Cardiac muscle cell (in vitro differentiated cells and primary cell): ENCODE results near the gene KLHL5. TPM values are rescaled to one million over a fixed set of nuclear protein-coding genes. Genes with fewer than 3 reads are reported as not detected.

Experiments used
- DNase-seq, 2 donors: peaks; one replicate each; pipeline versions ENCODE4 v3.0.0 to v3.0.0-alpha.2; 2010 to 2017; ENCODE audit warnings: low read depth in 1 of 2, low spot score in 1 of 2
- H3K27ac ChIP-seq: fragments of 200-600 bp; sonication (generic); 2 replicates; pipeline ENCODE4 v1.5.1; 2016
- H3K27me3 ChIP-seq: fragments of 200-600 bp; sonication (generic); 2 replicates; pipeline ENCODE4 v1.6.0; 2016; ENCODE audit warnings: control low read depth
- H3K36me3 ChIP-seq: fragments of 200-600 bp; sonication (generic); 2 replicates; pipeline ENCODE4 v1.5.1; 2016; ENCODE audit warnings: control low read depth
- H3K4me1 ChIP-seq: fragments of 200-600 bp; sonication (generic); 2 replicates; pipeline ENCODE4 v1.8.1; 2017; ENCODE audit warnings: low read depth, mild to moderate bottlenecking, mixed run types
- H3K4me3 ChIP-seq: fragments of 200-600 bp; sonication (generic); 2 replicates; pipeline ENCODE4 v1.5.1; 2016; ENCODE audit warnings: mild to moderate bottlenecking
- H3K9me3 ChIP-seq: fragments of 200-600 bp; sonication (generic); 2 replicates; pipeline ENCODE4 v1.5.1; 2017; ENCODE audit warnings: low read depth, mild to moderate bottlenecking, control low read depth
- CTCF ChIP-seq: IDR thresholded peaks from 2 replicates; pipeline ENCODE4 v1.5.1; 2012; ENCODE audit warnings: low read depth, mild to moderate bottlenecking, low read length
- polyA plus RNA-seq: library from polyadenylated mRNA; unstranded; fragments of >200 nt; fragmentation: Nextera tagmentation; extraction: Ambion mirVana; gene quantifications from 2 replicates; pipeline ENCODE4 v1.2.1, GENCODE V29; 2016
- total RNA-seq: library from RNA; depleted of rRNA; stranded (reverse); fragments of >200 nt; gene quantifications from 2 replicates; pipeline ENCODE4 v1.2.3, GENCODE V29; 2016

KLHL5 gene
- total and polyA plus RNA-seq, 2 experiments from 2014 or later = 20.7 to 27.7 TPM

GRCh38 chr4:39120418-39120817, 58.4 kb downstream of the KLHL5 start:
- Histone ChIP-seq H3K36me3 (no peaks in the 10 kb centered on the region), H3K9me3 (no peaks in the 10 kb centered on the region), H3K4me3 (no peak overlapping the region), H3K4me1 (no peaks in the 10 kb centered on the region), H3K27me3 (no peaks in the 10 kb centered on the region), H3K27ac (no peak overlapping the region)
- TF ChIP-seq CTCF = no peak
- no peak for DNase-seq

GRCh38 chr4:39124885-39125599, 63.0 kb downstream of the KLHL5 start:
- no peak for TF ChIP-seq CTCF
- H3K36me3 ChIP-seq = no peaks in the 10 kb centered on the region
- no peaks in the 10 kb centered on the region for H3K4me1 ChIP-seq
- DNase-seq = no peak
- no peaks in the 10 kb centered on the region for H3K9me3 ChIP-seq
- no peak overlapping the region for H3K27ac ChIP-seq
- H3K4me3 ChIP-seq = no peak overlapping the region
- no peaks in the 10 kb centered on the region for H3K27me3 ChIP-seq

- Histone ChIP-seq H3K4me3 (no peak overlapping the region), H3K4me1 (no peaks in the 10 kb centered on the region), H3K27me3 (no peaks in the 10 kb centered on the region), H3K27ac (no peak overlapping the region), H3K9me3 (no peaks in the 10 kb centered on the region), H3K36me3 (no peaks in the 10 kb centered on the region)
- TF ChIP-seq CTCF = no peak
- no peak for DNase-seq
These were observed 63.6 kb downstream of the KLHL5 start for GRCh38 chr4:39125600-39125985.

GRCh38 chr4:39126256-39127095, 64.4 kb downstream of the KLHL5 start:
- DNase-seq = no peak
- H3K36me3 ChIP-seq = no peaks in the 10 kb centered on the region
- TF ChIP-seq CTCF = no peak
- H3K4me3 ChIP-seq = no peak overlapping the region
- H3K27ac ChIP-seq = no peak overlapping the region
- H3K27me3 ChIP-seq = no peaks in the 10 kb centered on the region
- no peaks in the 10 kb centered on the region for H3K4me1 ChIP-seq
- H3K9me3 ChIP-seq = no peaks in the 10 kb centered on the region

GRCh38 chr4:39133623-39134022, 71.6 kb downstream of the KLHL5 start:
- no peak for DNase-seq
- Histone ChIP-seq H3K27me3 (no peaks in the 10 kb centered on the region), H3K36me3 (no peaks in the 10 kb centered on the region)

More at GRCh38 chr4:39133623-39134022, 71.6 kb downstream of the KLHL5 start:
- no peaks in the 10 kb centered on the region for H3K9me3 ChIP-seq
- H3K4me1 ChIP-seq = no peaks in the 10 kb centered on the region
- H3K4me3 ChIP-seq = no peak overlapping the region
- no peak for TF ChIP-seq CTCF
- no peak overlapping the region for H3K27ac ChIP-seq
